K562 (cell line): Measurements from ENCODE around the gene CHURC1. TPM values are rescaled to one million over a fixed set of nuclear protein-coding genes. Genes with fewer than 3 reads are reported as not detected.

Source experiments
- ATAC-seq: fragments of 200-7000 bp; cut with Tn5 transposase; 3 replicates; pipeline ENCODE4 v1.9.1; 2020; ENCODE audit warnings: moderate library complexity
- BruUV-seq: library from RNA; stranded (reverse); fragments of 400-500 nt; replicated peaks from 2 replicates; lab custom pipeline; 2021; lab: Mats Ljungman, UMichigan
- CTCF ChIA-PET: fragments of 300-600 bp; formaldehyde crosslinking; extraction: SDS; loops from one replicate; lab custom pipeline; 2021; ENCODE audit warnings: low intra/inter-chr PET ratio; lab: Yijun Ruan, JAX
- POLR2A ChIA-PET: fragments of 300-600, 350-650 bp; sonication (Branson Sonifier 250); formaldehyde crosslinking; extraction: SDS; loops from one replicate; lab custom pipeline; 2021; ENCODE audit warnings: antibody characterized with exemption, inconsistent platforms; lab: Yijun Ruan, JAX
- DNase-seq, 4 experiments: peaks; one replicate each; pipeline versions ENCODE4 v3.0.0 to v3.0.0-alpha.2; 2011 to 2018; ENCODE audit warnings: low spot score in 3 of 4, mixed read lengths in 3 of 4; ENCODE audit errors: extremely low read depth in 1 of 4
- FAIRE-seq: peaks from 2 replicates; lab custom pipeline; 2011; peaks lifted over from hg19 to GRCh38; lab: Jason Lieb, UNC
- H2AFZ ChIP-seq: 2 replicates; pipeline ENCODE4 v1.6.0; 2011; ENCODE audit warnings: low read depth, low read length, control low read depth, inconsistent platforms
- H3K27ac ChIP-seq: fragments of 200-600 bp; 3 replicates; pipeline ENCODE4 v1.8.0; 2011; ENCODE audit warnings: low read depth, mild to moderate bottlenecking, control low read depth, inconsistent platforms, low read length, moderate library complexity, mixed read lengths; ENCODE audit errors: extremely low read depth
- H3K27me3 ChIP-seq, 2 experiments: fragments of 300-600 bp in 1 of 2; 2 replicates in 1 of 2; 3 replicates in 1 of 2; pipeline versions ENCODE4 v1.6.0 to v1.8.0; 2011; ENCODE audit warnings: inconsistent platforms in 2 of 2, low read length in 2 of 2, mild to moderate bottlenecking in 1 of 2, mixed read lengths in 1 of 2, moderate library complexity in 1 of 2; ENCODE audit not compliant: control insufficient read depth in 2 of 2, insufficient read depth in 2 of 2
- H3K36me3 ChIP-seq: fragments of 300-600 bp; 3 replicates; pipeline ENCODE4 v1.8.0; 2011; ENCODE audit warnings: mild to moderate bottlenecking, low read length, inconsistent platforms; ENCODE audit not compliant: control insufficient read depth, insufficient read depth
- H3K4me1 ChIP-seq, 2 experiments: fragments of 200-600 bp in 1 of 2; replicated peaks in 1 of 2; 2 replicates in 1 of 2; 3 replicates in 1 of 2; pipeline versions ENCODE4 v1.5.1 to v1.8.0; 2011; ENCODE audit warnings: inconsistent platforms in 2 of 2, low read length in 2 of 2, mild to moderate bottlenecking in 1 of 2, mixed read lengths in 1 of 2, moderate library complexity in 1 of 2; ENCODE audit not compliant: control insufficient read depth in 2 of 2, insufficient read depth in 2 of 2
- H3K4me2 ChIP-seq: 2 replicates; pipeline ENCODE4 v1.6.1; 2011; ENCODE audit warnings: low read length, control low read depth, inconsistent platforms, mixed read lengths; ENCODE audit not compliant: insufficient read depth
- H3K4me3 ChIP-seq: fragments of 200-600 bp; sonication (generic), shearing (Covaris generic); 2 replicates; pipeline ENCODE4 v1.5.1; 2016; ENCODE audit warnings: control low read depth, inconsistent platforms
- H3K79me2 ChIP-seq: fragments of 200-600 bp; 3 replicates; pipeline ENCODE4 v1.8.0; 2011; ENCODE audit warnings: low read length, inconsistent platforms; ENCODE audit not compliant: control insufficient read depth, insufficient read depth
- H3K9ac ChIP-seq, 2 experiments: 2 replicates each; pipeline versions ENCODE4 v1.6.0 to v1.6.1; 2011; ENCODE audit warnings: low read depth in 2 of 2, low read length in 2 of 2, control low read depth in 1 of 2, inconsistent platforms in 1 of 2, mild to moderate bottlenecking in 1 of 2, mixed read lengths in 1 of 2; ENCODE audit not compliant: insufficient read depth in 1 of 2
- H3K9me1 ChIP-seq: one replicate; pipeline ENCODE4 v1.6.0; 2011; ENCODE audit warnings: inconsistent platforms, mild to moderate bottlenecking, low read length, moderate library complexity; ENCODE audit not compliant: control insufficient read depth, insufficient read depth
- H3K9me3 ChIP-seq: replicated peaks from 2 replicates; pipeline ENCODE4 v1.5.1; 2011; ENCODE audit warnings: low read depth, low read length, inconsistent platforms; ENCODE audit not compliant: control insufficient read depth, insufficient read depth
- H4K20me1 ChIP-seq: replicated peaks from 2 replicates; pipeline ENCODE4 v1.6.1; 2011; ENCODE audit warnings: low read length, inconsistent platforms, mixed read lengths; ENCODE audit not compliant: control insufficient read depth, insufficient read depth
- ESRRA ChIP-seq: fragments of 450-650 bp; IDR thresholded peaks from 2 replicates; pipeline ENCODE4 v1.6.1; 2014; ENCODE audit warnings: low read depth, mild to moderate bottlenecking, moderate library complexity, borderline replicate concordance
- KDM1A ChIP-seq, 2 experiments: fragments of 450-650 bp; IDR thresholded peaks; 2 replicates each; pipeline ENCODE4 v1.6.1; 2016; ENCODE audit warnings: mild to moderate bottlenecking in 2 of 2
- SMARCA4 ChIP-seq: fragments of 450-650 bp; IDR thresholded peaks from 2 replicates; pipeline ENCODE4 v1.6.1; 2016
- WGBS: fragments of 100-300 bp; shearing (Covaris generic); methylation state at CpG from one replicate; pipeline ENCODE4 v1.1.6; 2016; ENCODE audit warnings: low coverage, mixed read lengths; ENCODE audit not compliant: insufficient coverage; ENCODE audit errors: missing lambda C conversion rate; 5-methylcytosine and 5-hydroxymethylcytosine counted together
- in situ Hi-C: fragments of 300-500 bp; cut with MboI; formaldehyde crosslinking; loops from 4 replicates; pipeline ENCODE4 v1.15.0; 2018; ENCODE audit warnings: inconsistent platforms, mixed read lengths
- intact Hi-C: fragments of 100-400 bp; cut with micrococcal nuclease; formaldehyde crosslinking; loops from 2 replicates; pipeline ENCODE4 v1.14.2; 2022
- polyA plus RNA-seq, 8 experiments: library from polyadenylated mRNA; depleted of rRNA in 4 of 8; stranded (reverse) in 5 of 8; unstranded in 3 of 8; fragments of >200 nt; fragmentation: Nextera tagmentation in 2 of 8; fragmentation: Illumina TruSeq in 1 of 8; extraction: Ambion mirVana in 2 of 8; extraction: Trizol in 1 of 8; gene quantifications; 2 replicates each; pipeline versions ENCODE4 v1.2.1 to v1.2.3, GENCODE V29; 2011 to 2014; ENCODE audit warnings: inconsistent platforms in 1 of 8, missing spikeins in 1 of 8
- total RNA-seq, 7 experiments: library from RNA; depleted of rRNA in 6 of 7; stranded (reverse); fragments of >200 nt in 6 of 7; fragmentation: Illumina TruSeq in 2 of 7; extraction: Trizol in 2 of 7; gene quantifications; 2 replicates each; pipeline versions ENCODE4 v1.2.1 to v1.2.3, GENCODE V29; 2011 to 2021; ENCODE audit warnings: low replicate concordance in 1 of 7
- TF ChIP-seq, protein P1 (sequence below): sonication (generic); formaldehyde crosslinking; IDR thresholded peaks from 2 replicates; pipeline ENCODE4 v1.8.0; 2022; ENCODE audit warnings: mild to moderate bottlenecking, low read depth, missing genetic modification reagents
- TF ChIP-seq, protein P2 (sequence below): sonication (generic); IDR thresholded peaks from 2 replicates; pipeline ENCODE4 v1.6.1; 2016
- TF ChIP-seq, protein P3 (sequence below): fragments of 450-650 bp; IDR thresholded peaks from 2 replicates; pipeline ENCODE4 v1.6.1; 2016; ENCODE audit warnings: low read depth, mild to moderate bottlenecking, moderate library complexity

The CHURC1 gene
- total and polyA plus RNA-seq, 9 of the 15 experiments (the other 6 are each of a cell fraction or from before 2014, with no cell fraction given) = 27.3 to 239 (median 45.6) TPM

DNA sequence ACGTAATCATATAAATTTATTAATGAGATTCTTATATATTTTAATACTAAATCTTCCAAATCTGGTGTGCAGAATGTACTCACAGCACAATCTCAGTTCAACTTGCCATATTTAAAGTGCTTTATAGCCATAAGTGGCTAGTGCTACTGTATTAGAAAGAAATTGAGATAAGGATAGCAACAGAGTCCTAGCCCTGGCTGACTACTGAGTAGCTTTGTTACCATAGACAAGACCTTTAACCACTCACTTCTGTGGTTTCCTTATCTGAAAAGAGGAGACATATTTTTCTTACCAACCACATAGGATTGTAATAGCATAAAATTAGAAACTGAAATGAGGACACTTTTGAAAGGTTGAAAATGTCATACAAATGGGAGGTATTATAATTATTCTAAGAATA is 2.0 kb upstream of the CHURC1 start:
- ATAC-seq = no peak
- no peak overlapping the region for H2AFZ ChIP-seq
- TF ChIP-seq ESRRA (peak; percentile 41; the same call in 1 of the 2 replicates), SMARCA4 (no peak), KDM1A (IDR thresholded peaks at IDR 0.05) (peak; percentile 70 to 76)
- TF ChIP-seq, protein P1, sequence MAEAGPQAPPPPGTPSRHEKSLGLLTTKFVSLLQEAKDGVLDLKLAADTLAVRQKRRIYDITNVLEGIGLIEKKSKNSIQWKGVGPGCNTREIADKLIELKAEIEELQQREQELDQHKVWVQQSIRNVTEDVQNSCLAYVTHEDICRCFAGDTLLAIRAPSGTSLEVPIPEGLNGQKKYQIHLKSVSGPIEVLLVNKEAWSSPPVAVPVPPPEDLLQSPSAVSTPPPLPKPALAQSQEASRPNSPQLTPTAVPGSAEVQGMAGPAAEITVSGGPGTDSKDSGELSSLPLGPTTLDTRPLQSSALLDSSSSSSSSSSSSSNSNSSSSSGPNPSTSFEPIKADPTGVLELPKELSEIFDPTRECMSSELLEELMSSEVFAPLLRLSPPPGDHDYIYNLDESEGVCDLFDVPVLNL (CRISPR knock-in tag) = no peak
- TF ChIP-seq, protein P2, sequence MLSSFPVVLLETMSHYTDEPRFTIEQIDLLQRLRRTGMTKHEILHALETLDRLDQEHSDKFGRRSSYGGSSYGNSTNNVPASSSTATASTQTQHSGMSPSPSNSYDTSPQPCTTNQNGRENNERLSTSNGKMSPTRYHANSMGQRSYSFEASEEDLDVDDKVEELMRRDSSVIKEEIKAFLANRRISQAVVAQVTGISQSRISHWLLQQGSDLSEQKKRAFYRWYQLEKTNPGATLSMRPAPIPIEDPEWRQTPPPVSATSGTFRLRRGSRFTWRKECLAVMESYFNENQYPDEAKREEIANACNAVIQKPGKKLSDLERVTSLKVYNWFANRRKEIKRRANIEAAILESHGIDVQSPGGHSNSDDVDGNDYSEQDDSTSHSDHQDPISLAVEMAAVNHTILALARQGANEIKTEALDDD = peak; percentile 76
- TF ChIP-seq, protein P3, sequence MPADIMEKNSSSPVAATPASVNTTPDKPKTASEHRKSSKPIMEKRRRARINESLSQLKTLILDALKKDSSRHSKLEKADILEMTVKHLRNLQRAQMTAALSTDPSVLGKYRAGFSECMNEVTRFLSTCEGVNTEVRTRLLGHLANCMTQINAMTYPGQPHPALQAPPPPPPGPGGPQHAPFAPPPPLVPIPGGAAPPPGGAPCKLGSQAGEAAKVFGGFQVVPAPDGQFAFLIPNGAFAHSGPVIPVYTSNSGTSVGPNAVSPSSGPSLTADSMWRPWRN = peak; percentile 39; the same call in 1 of the 2 replicates
- TF ChIP-seq, all 486 proteins: peak for 4
- BruUV-seq = no TSS peak
- intact Hi-C loops (no loop called here), in situ Hi-C loops (no loop called here)
- ChIA-PET CTCF (no interaction called here), POLR2A (interaction anchor here (0.6 to 1.0 kb wide), 2 partner anchors 12 to 24 kb away, joined by 3 read pairs; no protein-coding TSS in a partner anchor)
- DNase-seq (peak in 1 of 4 experiments; percentile 15), FAIRE-seq (no peak)
- peaks cover 26% of the 10 kb centered on the region for H3K79me2 ChIP-seq
- no peaks in the 10 kb centered on the region for H3K27me3 ChIP-seq
- H3K9me1 ChIP-seq = no peaks in the 10 kb centered on the region
- H3K27ac ChIP-seq = no peak overlapping the region
- H4K20me1 ChIP-seq = no peaks in the 10 kb centered on the region
- H3K9ac ChIP-seq = no peak overlapping the region
- peaks cover 7% of the 10 kb centered on the region; the same call in 2 of the 3 replicates for H3K36me3 ChIP-seq
- H3K4me1 ChIP-seq = peaks cover 0 to 3% of the 10 kb centered on the region in 2 experiments; a peak in 2 of 5 replicates
- 0% methylated on average over 1 of the region's 1 CpG for WGBS
- H3K4me3 ChIP-seq = no peak overlapping the region
- H3K4me2 ChIP-seq = no peak overlapping the region
- H3K9me3 ChIP-seq = no peaks in the 10 kb centered on the region; the same call in 1 of the 2 replicates
